Smooth muscle cell (in vitro differentiated cells): ENCODE data around the gene GLRX5. TPM values are rescaled to one million over a fixed set of nuclear protein-coding genes. Genes with fewer than 3 reads are reported as not detected.

Source experiments
- DNase-seq: peaks from one replicate; lab custom pipeline; 2025; ENCODE audit not compliant: unreplicated experiment; lab: John Stamatoyannopoulos, UW
- H2AFZ ChIP-seq: fragments of 200-600 bp; sonication (generic); 2 replicates; pipeline ENCODE4 v1.6.0; 2016; ENCODE audit warnings: antibody characterized with exemption, low read depth, mild to moderate bottlenecking
- H3F3A ChIP-seq: fragments of 200-600 bp; sonication (generic); 2 replicates; pipeline ENCODE4 v1.6.0; 2017; ENCODE audit warnings: antibody characterized with exemption, low read depth
- H3K27ac ChIP-seq: fragments of 200-600 bp; sonication (generic); 2 replicates; pipeline ENCODE4 v1.5.1; 2016; ENCODE audit warnings: low read depth, mild to moderate bottlenecking
- H3K27me3 ChIP-seq: fragments of 200-600 bp; sonication (generic); 2 replicates; pipeline ENCODE4 v1.6.1; 2016; ENCODE audit warnings: low read depth, mild to moderate bottlenecking
- H3K36me3 ChIP-seq: fragments of 200-600 bp; sonication (generic); 2 replicates; pipeline ENCODE4 v1.5.1; 2016; ENCODE audit warnings: low read depth
- H3K4me1 ChIP-seq: fragments of 200-600 bp; sonication (generic); 2 replicates; pipeline ENCODE4 v1.5.1; 2016; ENCODE audit warnings: low read depth
- H3K4me2 ChIP-seq: fragments of 200-600 bp; sonication (generic); 2 replicates; pipeline ENCODE4 v1.6.0; 2016; ENCODE audit warnings: mild to moderate bottlenecking
- H3K4me3 ChIP-seq: fragments of 200-600 bp; sonication (generic); 2 replicates; pipeline ENCODE4 v1.5.1; 2016; ENCODE audit warnings: mild to moderate bottlenecking
- H3K79me2 ChIP-seq: fragments of 200-600 bp; sonication (generic); 2 replicates; pipeline ENCODE4 v1.6.0; 2016; ENCODE audit warnings: low read depth, mild to moderate bottlenecking
- H3K9ac ChIP-seq: fragments of 200-600 bp; sonication (generic); 2 replicates; pipeline ENCODE4 v1.6.0; 2016; ENCODE audit warnings: low read depth
- H3K9me3 ChIP-seq: fragments of 200-600 bp; sonication (generic); replicated peaks from 2 replicates; pipeline ENCODE4 v1.5.1; 2016; ENCODE audit warnings: low read depth
- H4K20me1 ChIP-seq: fragments of 200-600 bp; sonication (generic); 2 replicates; pipeline ENCODE4 v1.6.0; 2016; ENCODE audit warnings: low read depth
- WGBS: methylation state at CpG from one replicate; pipeline ENCODE4 v1.1.7; 2016; ENCODE audit warnings: low lambda C conversion rate; 5-methylcytosine and 5-hydroxymethylcytosine counted together
- polyA plus RNA-seq: library from polyadenylated mRNA; unstranded; fragments of >200 nt; fragmentation: Nextera tagmentation; extraction: Ambion mirVana; gene quantifications from 2 replicates; pipeline ENCODE4 v1.2.1, GENCODE V29; 2016
- total RNA-seq: library from RNA; depleted of rRNA; stranded (reverse); fragments of >200 nt; gene quantifications from 2 replicates; pipeline ENCODE4 v1.2.3, GENCODE V29; 2014
- TF ChIP-seq, protein P1 (sequence below): fragments of 200-600 bp; sonication (generic); IDR thresholded peaks from 2 replicates; pipeline ENCODE4 v1.5.1; 2017; ENCODE audit warnings: borderline replicate concordance, mild to moderate bottlenecking, antibody characterized with exemption; ENCODE audit not compliant: insufficient read depth, poor library complexity, severe bottlenecking

GLRX5 gene
- total and polyA plus RNA-seq, 2 experiments from 2014 or later: 42.4 to 79.8 TPM

DNA sequence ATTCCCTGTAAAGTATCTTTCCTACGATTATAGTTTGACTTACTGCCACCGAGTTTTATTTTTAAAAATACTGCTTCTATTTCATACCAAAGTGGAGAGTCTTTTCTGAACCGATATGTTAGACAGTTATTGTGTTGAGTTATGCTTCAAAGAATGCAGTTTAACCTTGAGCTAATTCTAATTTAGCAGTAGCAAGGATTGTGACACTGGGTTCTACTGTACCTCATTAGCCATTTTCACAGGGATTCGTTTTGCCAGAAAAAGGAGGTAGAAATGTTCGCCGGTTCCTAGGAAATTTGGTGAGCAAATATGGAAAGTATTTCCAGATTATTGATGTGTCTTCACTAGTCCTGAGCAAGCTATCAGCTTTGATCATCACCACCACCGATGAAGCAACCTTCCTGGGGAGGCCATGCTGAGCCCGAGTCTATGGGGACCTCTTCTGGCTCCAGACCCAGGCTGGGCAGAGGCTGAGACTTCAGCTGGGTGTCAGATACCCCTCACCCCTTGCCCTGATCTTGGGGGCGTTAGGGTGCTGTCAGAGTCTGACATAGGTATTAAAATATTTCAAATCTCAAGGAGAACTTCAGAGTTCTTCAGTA is 13.6 kb downstream of the GLRX5 start:
- TF ChIP-seq, protein P1, sequence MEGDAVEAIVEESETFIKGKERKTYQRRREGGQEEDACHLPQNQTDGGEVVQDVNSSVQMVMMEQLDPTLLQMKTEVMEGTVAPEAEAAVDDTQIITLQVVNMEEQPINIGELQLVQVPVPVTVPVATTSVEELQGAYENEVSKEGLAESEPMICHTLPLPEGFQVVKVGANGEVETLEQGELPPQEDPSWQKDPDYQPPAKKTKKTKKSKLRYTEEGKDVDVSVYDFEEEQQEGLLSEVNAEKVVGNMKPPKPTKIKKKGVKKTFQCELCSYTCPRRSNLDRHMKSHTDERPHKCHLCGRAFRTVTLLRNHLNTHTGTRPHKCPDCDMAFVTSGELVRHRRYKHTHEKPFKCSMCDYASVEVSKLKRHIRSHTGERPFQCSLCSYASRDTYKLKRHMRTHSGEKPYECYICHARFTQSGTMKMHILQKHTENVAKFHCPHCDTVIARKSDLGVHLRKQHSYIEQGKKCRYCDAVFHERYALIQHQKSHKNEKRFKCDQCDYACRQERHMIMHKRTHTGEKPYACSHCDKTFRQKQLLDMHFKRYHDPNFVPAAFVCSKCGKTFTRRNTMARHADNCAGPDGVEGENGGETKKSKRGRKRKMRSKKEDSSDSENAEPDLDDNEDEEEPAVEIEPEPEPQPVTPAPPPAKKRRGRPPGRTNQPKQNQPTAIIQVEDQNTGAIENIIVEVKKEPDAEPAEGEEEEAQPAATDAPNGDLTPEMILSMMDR: no peak
- H2AFZ ChIP-seq: no peak overlapping the region
- WGBS: 94% methylated on average over 9 of the region's 9 CpGs

DNA sequence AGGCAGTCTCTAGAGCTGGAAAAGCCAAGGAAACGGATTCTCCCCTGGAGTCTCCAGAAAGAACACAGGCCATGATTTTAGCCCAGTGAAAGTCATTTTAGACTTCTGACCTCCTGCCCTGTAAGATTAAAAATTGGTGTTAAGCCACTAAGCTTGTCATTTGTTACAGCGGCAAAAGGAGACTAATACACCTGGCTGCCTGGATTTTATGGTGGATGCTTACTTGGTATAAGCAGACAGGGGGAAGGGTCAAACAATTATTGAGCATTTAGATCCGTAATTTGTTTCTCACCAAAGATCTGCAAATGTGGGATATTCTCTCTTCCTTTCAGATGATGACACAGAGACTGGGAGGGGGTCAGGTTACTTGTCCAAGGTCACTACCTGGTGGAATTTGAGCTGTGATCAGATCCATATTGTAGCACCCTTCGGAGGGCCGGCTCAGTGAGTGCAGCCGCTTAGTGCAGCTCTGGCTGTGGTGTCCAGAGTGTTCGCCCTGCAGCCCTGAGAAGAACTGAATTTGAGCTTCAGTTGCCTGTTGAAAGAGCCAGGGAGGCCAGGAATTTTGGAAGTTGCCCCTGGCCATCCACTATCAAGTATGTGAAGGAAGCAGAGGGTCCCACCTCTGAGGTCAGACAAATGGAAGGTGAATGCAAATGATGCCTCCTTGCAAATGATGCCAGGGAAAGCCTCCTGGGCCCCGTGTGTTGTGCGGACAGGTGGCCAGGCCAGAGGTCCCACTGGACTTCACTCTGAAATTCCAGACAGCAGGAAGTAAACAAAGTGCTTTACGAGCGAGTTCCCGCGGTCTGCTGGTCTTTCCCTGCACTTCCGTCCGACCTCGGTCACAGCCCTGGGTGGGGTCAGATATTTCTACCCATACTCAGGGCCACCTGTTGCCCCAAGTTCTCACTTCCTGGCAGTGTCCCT is 15.1 kb downstream of the GLRX5 start:
- no peaks in the 10 kb centered on the region for H3K36me3 ChIP-seq
- no peaks in the 10 kb centered on the region for H3K79me2 ChIP-seq
- no peak overlapping the region for H2AFZ ChIP-seq
- H3K4me1 ChIP-seq: peaks cover 11% of the 10 kb centered on the region
- H3K4me3 ChIP-seq: no peak overlapping the region
- DNase-seq: no peak
- no peak overlapping the region for H3K4me2 ChIP-seq
- no peaks in the 10 kb centered on the region for H3K27me3 ChIP-seq
- H3K27ac ChIP-seq: no peak overlapping the region
- 83% methylated on average over 16 of the region's 16 CpGs for WGBS
- no peak overlapping the region for H3K9ac ChIP-seq
- TF ChIP-seq, protein P1: no peak
- peaks cover 13% of the 10 kb centered on the region for H4K20me1 ChIP-seq
- peaks cover 12% of the 10 kb centered on the region for H3F3A ChIP-seq
- H3K9me3 ChIP-seq: no peaks in the 10 kb centered on the region

More for the DNA sequence above, 13.6 kb downstream of the GLRX5 start:
- DNase-seq: no peak
- H4K20me1 ChIP-seq: peaks cover 13% of the 10 kb centered on the region
- H3F3A ChIP-seq: peaks cover 17% of the 10 kb centered on the region
- H3K4me1 ChIP-seq: peaks cover 11% of the 10 kb centered on the region
- no peak overlapping the region for H3K9ac ChIP-seq
- no peaks in the 10 kb centered on the region for H3K79me2 ChIP-seq
- no peak overlapping the region for H3K27ac ChIP-seq
- H3K27me3 ChIP-seq: no peaks in the 10 kb centered on the region
- no peaks in the 10 kb centered on the region for H3K9me3 ChIP-seq
- H3K4me2 ChIP-seq: no peak overlapping the region
- H3K4me3 ChIP-seq: no peak overlapping the region
- no peaks in the 10 kb centered on the region for H3K36me3 ChIP-seq

DNA sequence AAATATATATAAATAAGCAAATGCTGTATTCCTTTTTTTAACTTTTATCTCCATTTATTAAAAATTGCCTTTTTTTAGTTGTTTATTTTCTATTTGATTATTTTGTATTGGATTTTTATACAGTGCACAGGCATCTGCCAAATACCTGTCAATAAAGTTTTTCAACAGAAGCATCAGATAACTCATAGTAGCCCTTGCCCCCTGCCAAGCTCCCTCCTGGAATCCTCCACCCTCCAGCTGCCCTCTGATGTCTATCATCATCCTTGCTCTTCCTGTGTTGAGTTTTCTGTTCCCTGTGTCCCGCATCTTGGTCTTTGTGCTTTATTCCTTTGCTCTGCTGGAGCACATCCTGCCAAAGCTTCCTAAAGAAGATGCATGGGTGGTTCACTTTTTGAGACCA is 16.6 kb downstream of the GLRX5 start:
- Histone ChIP-seq H3K4me2 (no peak overlapping the region), H3K9me3 (no peaks in the 10 kb centered on the region), H3K27ac (no peak overlapping the region), H3K27me3 (no peaks in the 10 kb centered on the region), H3K79me2 (no peaks in the 10 kb centered on the region), H3F3A (no peaks in the 10 kb centered on the region), H2AFZ (no peak overlapping the region), H3K4me3 (no peak overlapping the region), H3K36me3 (no peaks in the 10 kb centered on the region), H3K4me1 (peaks cover 11% of the 10 kb centered on the region), H4K20me1 (peaks cover 8% of the 10 kb centered on the region), H3K9ac (no peak overlapping the region)
- DNase-seq: no peak
- TF ChIP-seq, protein P1: no peak
- WGBS: 93% methylated on average over 1 of the region's 1 CpG
